Measurements from ENCODE around the gene TM4SF1. TPM values are rescaled to one million over a fixed set of nuclear protein-coding genes. Genes with fewer than 3 reads are reported as not detected.

The TM4SF1 gene
- total RNA-seq, 1 experiment from 2014 or later: not detected

GRCh38 chr3:149324332-149324731 lies 53.1 kb downstream of the TM4SF1 start:
- H3K27ac ChIP-seq (ENCODE audit: low read length): no peak overlapping the region
- no peaks in the 10 kb centered on the region for H3K9me2 ChIP-seq (replicated peaks; ENCODE audit: insufficient read depth, low read length)
- no peak overlapping the region for H3K4me3 ChIP-seq (ENCODE audit: low read length)
- H3K36me3 ChIP-seq (ENCODE audit: insufficient read depth, low read length): no peaks in the 10 kb centered on the region
- no peak overlapping the region for H3K9ac ChIP-seq (ENCODE audit: low read length)
- H4K20me1 ChIP-seq (ENCODE audit: insufficient read depth, low read depth, low read length): no peaks in the 10 kb centered on the region
- no peaks in the 10 kb centered on the region for H3K27me3 ChIP-seq (ENCODE audit: low read length)
- no peaks in the 10 kb centered on the region for H3K4me1 ChIP-seq (ENCODE audit: low read length)
- DNase-seq: no peak
- H3K4me2 ChIP-seq (ENCODE audit: low read depth, low read length, poor library complexity, severe bottlenecking): no peak overlapping the region
- no peaks in the 10 kb centered on the region for H3K79me2 ChIP-seq (ENCODE audit: low read length)
- H2AFZ ChIP-seq (ENCODE audit: low read length): no peak overlapping the region
- no peaks in the 10 kb centered on the region for H3K9me3 ChIP-seq (ENCODE audit: low read length)

- no peak overlapping the region for H3K4me2 ChIP-seq (ENCODE audit: low read depth, low read length, poor library complexity, severe bottlenecking)
- H3K36me3 ChIP-seq (ENCODE audit: insufficient read depth, low read length): no peaks in the 10 kb centered on the region
- DNase-seq: no peak
- no peaks in the 10 kb centered on the region for H3K9me2 ChIP-seq (replicated peaks; ENCODE audit: insufficient read depth, low read length)
- H3K4me1 ChIP-seq (ENCODE audit: low read length): no peaks in the 10 kb centered on the region
- H3K27ac ChIP-seq (ENCODE audit: low read length): no peak overlapping the region
- no peak overlapping the region for H3K9ac ChIP-seq (ENCODE audit: low read length)
- H2AFZ ChIP-seq (ENCODE audit: low read length): no peak overlapping the region
- H3K27me3 ChIP-seq (ENCODE audit: low read length): no peaks in the 10 kb centered on the region
- H3K4me3 ChIP-seq (ENCODE audit: low read length): no peak overlapping the region
- H3K79me2 ChIP-seq (ENCODE audit: low read length): no peaks in the 10 kb centered on the region
- H3K9me3 ChIP-seq (ENCODE audit: low read length): no peaks in the 10 kb centered on the region
- H4K20me1 ChIP-seq (ENCODE audit: insufficient read depth, low read depth, low read length): no peaks in the 10 kb centered on the region
Observed at GRCh38 chr3:149321640-149322039, 55.8 kb downstream of the TM4SF1 start.

GRCh38 chr3:149321136-149321535 lies 56.3 kb downstream of the TM4SF1 start:
- Histone ChIP-seq H3K9me3 (ENCODE audit: low read length) (no peaks in the 10 kb centered on the region), H3K36me3 (ENCODE audit: insufficient read depth, low read length) (no peaks in the 10 kb centered on the region), H3K4me1 (ENCODE audit: low read length) (no peaks in the 10 kb centered on the region), H3K4me3 (ENCODE audit: low read length) (no peak overlapping the region), H3K4me2 (ENCODE audit: low read depth, low read length, poor library complexity, severe bottlenecking) (no peak overlapping the region), H3K9ac (ENCODE audit: low read length) (no peak overlapping the region), H3K27ac (ENCODE audit: low read length) (no peak overlapping the region), H3K27me3 (ENCODE audit: low read length) (no peaks in the 10 kb centered on the region), H4K20me1 (ENCODE audit: insufficient read depth, low read depth, low read length) (no peaks in the 10 kb centered on the region), H3K9me2 (replicated peaks; ENCODE audit: insufficient read depth, low read length) (no peaks in the 10 kb centered on the region), H3K79me2 (ENCODE audit: low read length) (no peaks in the 10 kb centered on the region), H2AFZ (ENCODE audit: low read length) (no peak overlapping the region)
- no peak for DNase-seq

GRCh38 chr3:149319750-149320149 lies 57.7 kb downstream of the TM4SF1 start:
- Histone ChIP-seq H3K9ac (ENCODE audit: low read length) (no peak overlapping the region), H3K27ac (ENCODE audit: low read length) (no peak overlapping the region), H3K9me2 (replicated peaks; ENCODE audit: insufficient read depth, low read length) (no peaks in the 10 kb centered on the region), H3K4me3 (ENCODE audit: low read length) (no peak overlapping the region), H3K36me3 (ENCODE audit: insufficient read depth, low read length) (no peaks in the 10 kb centered on the region), H3K4me2 (ENCODE audit: low read depth, low read length, poor library complexity, severe bottlenecking) (no peak overlapping the region), H2AFZ (ENCODE audit: low read length) (no peak overlapping the region), H3K27me3 (ENCODE audit: low read length) (no peaks in the 10 kb centered on the region), H3K9me3 (ENCODE audit: low read length) (no peaks in the 10 kb centered on the region), H3K79me2 (ENCODE audit: low read length) (no peaks in the 10 kb centered on the region), H4K20me1 (ENCODE audit: insufficient read depth, low read depth, low read length) (no peaks in the 10 kb centered on the region), H3K4me1 (ENCODE audit: low read length) (no peaks in the 10 kb centered on the region)
- DNase-seq: no peak

Other genes starting within 250 kb of the TM4SF1 start
- 38.5 and 62.5 TPM in 2 replicates for gene HPS3, start 248.0 kb downstream of the TM4SF1 start, total RNA-seq (2014; rRNA removed; shearing (Covaris generic); ENCODE audit: low replicate concordance)
- gene CP, start 155.8 kb downstream of the TM4SF1 start, total RNA-seq (2014; rRNA removed; shearing (Covaris generic); ENCODE audit: low replicate concordance): not detected in 2 replicates
- gene TM4SF18, start 44.0 kb downstream of the TM4SF1 start, total RNA-seq (2014; rRNA removed; shearing (Covaris generic); ENCODE audit: low replicate concordance): not detected in 2 replicates
- not detected in 2 replicates for gene TM4SF4, start 97.0 kb upstream of the TM4SF1 start, total RNA-seq (2014; rRNA removed; shearing (Covaris generic); ENCODE audit: low replicate concordance)

Data from Karpas-422 (cell line).